Measurements from ENCODE around the gene FAM53B.

- no peak for TF ChIP-seq CTCF (tag by site-specific recombination; IDR thresholded peaks at IDR 0.05)
- TF ChIP-seq SP2 (tag by site-specific recombination; IDR thresholded peaks at IDR 0.05) = no peak
- TF ChIP-seq ZNF777 (tag by site-specific recombination; IDR thresholded peaks at IDR 0.05; ENCODE audit: borderline replicate concordance) = no peak
- TF ChIP-seq REST (tag by site-specific recombination; IDR thresholded peaks at IDR 0.05) = no peak
- TF ChIP-seq ZBTB26 (tag by site-specific recombination; optimal IDR thresholded peaks at IDR 0.05) = no peak
- TF ChIP-seq ZBTB17 (tag by site-specific recombination; IDR thresholded peaks at IDR 0.05) = no peak
- TF ChIP-seq ZNF302 (tag by site-specific recombination; IDR thresholded peaks at IDR 0.05; ENCODE audit: low read depth) = no peak
Measured at GRCh38 chr10:124688386-124688785, 55.8 kb downstream of the FAM53B start.
